ENCODE results near the gene OSBPL8.
"Not testable (repeated sequence)": the region's sequence is repeated elsewhere in the genome, so short reads cannot be mapped to it uniquely, and the experiment has no call there.

The OSBPL8 gene

GRCh38 chr12:76520348-76520747 lies 39.2 kb downstream of the OSBPL8 start:
- DNase-seq (ENCODE audit: low read depth), result no peak

GRCh38 chr12:76519538-76519937 lies 40.0 kb downstream of the OSBPL8 start:
- DNase-seq (ENCODE audit: low read depth), result no peak

- DNase-seq (ENCODE audit: low read depth), result no peak
These were observed 40.9 kb downstream of the OSBPL8 start for GRCh38 chr12:76518699-76519098.

GRCh38 chr12:76515271-76515670 lies 44.3 kb downstream of the OSBPL8 start:
- no peak for DNase-seq (ENCODE audit: low read depth)

GRCh38 chr12:76511116-76511716 lies 48.4 kb downstream of the OSBPL8 start:
- not testable (repeated sequence) for DNase-seq (ENCODE audit: low read depth)

GRCh38 chr12:76508128-76508980 lies 51.2 kb downstream of the OSBPL8 start:
- no peak for DNase-seq (ENCODE audit: low read depth)

GRCh38 chr12:76506149-76506548 lies 53.4 kb downstream of the OSBPL8 start:
- DNase-seq (ENCODE audit: low read depth), result no peak

- DNase-seq (ENCODE audit: low read depth), result no peak
These were observed 54.5 kb downstream of the OSBPL8 start for GRCh38 chr12:76505050-76505449.

GRCh38 chr12:76504606-76505005 lies 55.0 kb downstream of the OSBPL8 start:
- DNase-seq (ENCODE audit: low read depth), result no peak

GRCh38 chr12:76503957-76504356 lies 55.6 kb downstream of the OSBPL8 start:
- no peak for DNase-seq (ENCODE audit: low read depth)

- DNase-seq (ENCODE audit: low read depth), result no peak
These were observed 58.2 kb downstream of the OSBPL8 start for GRCh38 chr12:76501390-76501789.

GRCh38 chr12:76499136-76499535 lies 60.4 kb downstream of the OSBPL8 start:
- not testable (repeated sequence) for DNase-seq (ENCODE audit: low read depth)

- DNase-seq (ENCODE audit: low read depth), result no peak
These were observed 64.0 kb downstream of the OSBPL8 start for GRCh38 chr12:76495556-76495955.

- DNase-seq (ENCODE audit: low read depth), result no peak
These were observed 68.3 kb downstream of the OSBPL8 start for GRCh38 chr12:76491292-76491691.

- DNase-seq (ENCODE audit: low read depth), result no peak
These were observed 68.8 kb downstream of the OSBPL8 start for GRCh38 chr12:76490763-76491162.

GRCh38 chr12:76489737-76490136 lies 69.8 kb downstream of the OSBPL8 start:
- DNase-seq (ENCODE audit: low read depth), result no peak

- DNase-seq (ENCODE audit: low read depth), result no peak
These were observed 73.6 kb downstream of the OSBPL8 start for GRCh38 chr12:76486011-76486410.

GRCh38 chr12:76480796-76481195 lies 78.8 kb downstream of the OSBPL8 start:
- no peak for DNase-seq (ENCODE audit: low read depth)

GRCh38 chr12:76478045-76478444 lies 81.5 kb downstream of the OSBPL8 start:
- DNase-seq (ENCODE audit: low read depth), result no peak

GRCh38 chr12:76472862-76473261 lies 86.7 kb downstream of the OSBPL8 start:
- not testable (repeated sequence) for DNase-seq (ENCODE audit: low read depth)

GRCh38 chr12:76471579-76471978 lies 88.0 kb downstream of the OSBPL8 start:
- DNase-seq (ENCODE audit: low read depth), result no peak

- no peak for DNase-seq (ENCODE audit: low read depth)
These were observed 89.3 kb downstream of the OSBPL8 start for GRCh38 chr12:76470028-76470939.

All from activated T-cell treated with anti-CD3 and anti-CD28 coated beads for 48 hours (primary cell).